Prostate gland (tissue), 2 donors: Measurements from ENCODE around the gene SLIT1. TPM values are rescaled to one million over a fixed set of nuclear protein-coding genes. Genes with fewer than 3 reads are reported as not detected.

ENCODE experiments used
- DNase-seq: peaks from one replicate; pipeline ENCODE4 v3.0.0-alpha.2; 2019; ENCODE audit warnings: low spot score
- H3K27ac ChIP-seq, 2 donors: fragments of 200-600 bp; sonication (generic); 2 replicates each; pipeline ENCODE4 v1.5.1; 2017 to 2019
- H3K27me3 ChIP-seq: fragments of 200-600 bp; sonication (generic); replicated peaks from 2 replicates; pipeline ENCODE4 v1.5.1; 2019; ENCODE audit not compliant: insufficient read depth
- H3K36me3 ChIP-seq, 2 donors: fragments of 200-600 bp; sonication (generic); 1 replicate in 1 of 2; 2 replicates in 1 of 2; pipeline versions ENCODE4 v1.5.1 to v1.8.1; 2017 to 2019
- H3K4me1 ChIP-seq: fragments of 200-600 bp; sonication (generic); replicated peaks from 2 replicates; pipeline ENCODE4 v1.5.1; 2019
- H3K4me3 ChIP-seq, 2 donors: fragments of 200-600 bp; sonication (generic); 2 replicates each; pipeline ENCODE4 v1.5.1; 2017 to 2019
- H3K9me3 ChIP-seq: fragments of 200-600 bp; sonication (generic); 2 replicates; pipeline ENCODE4 v1.5.1; 2017
- CTCF ChIP-seq, 4 experiments: fragments of 200-600 bp in 2 of 4; fragments of 450-650 bp in 2 of 4; sonication (generic) in 2 of 4; IDR thresholded peaks; 1 replicate in 3 of 4; 2 replicates in 1 of 4; pipeline ENCODE4 v1.5.1; 2016 to 2019; ENCODE audit warnings: antibody characterized with exemption in 4 of 4, mild to moderate bottlenecking in 2 of 4, moderate library complexity in 2 of 4
- POLR2A ChIP-seq: fragments of 450-650 bp; IDR thresholded peaks from one replicate; pipeline ENCODE4 v1.6.1; 2016; ENCODE audit warnings: antibody characterized with exemption, mild to moderate bottlenecking
- POLR2AphosphoS5 ChIP-seq: sonication (generic); formaldehyde crosslinking; IDR thresholded peaks from one replicate; pipeline ENCODE4 v1.6.1; 2017; ENCODE audit warnings: antibody characterized with exemption
- WGBS: methylation state at CpG from one replicate; pipeline ENCODE4 v1.1.5; 2018; 5-methylcytosine and 5-hydroxymethylcytosine counted together
- intact Hi-C: fragments of 100-400 bp; cut with DNase I; formaldehyde crosslinking; loops from one replicate; pipeline ENCODE4 v1.14.2; 2022
- total RNA-seq, 2 donors: library from RNA; depleted of rRNA; stranded (reverse); fragments of >200 nt; gene quantifications; one replicate each; pipeline ENCODE4 v1.1.0, GENCODE V29; 2016

Gene SLIT1
- total RNA-seq, 2 donors from 2014 or later = 0.59 to 0.91 TPM

- Histone ChIP-seq H3K36me3 (no peaks in the 10 kb centered on the region), H3K27me3 (no peaks in the 10 kb centered on the region), H3K9me3 (no peaks in the 10 kb centered on the region), H3K27ac (no peak overlapping the region), H3K4me1 (no peaks in the 10 kb centered on the region), H3K4me3 (no peak overlapping the region)
- DNase-seq = no peak
- intact Hi-C loops = no loop called here
- TF ChIP-seq POLR2AphosphoS5 = no peak
- no peak for TF ChIP-seq CTCF (IDR thresholded peaks at IDR 0.05)
- no peak for TF ChIP-seq POLR2A
- 95% methylated on average over 12 of the region's 12 CpGs for WGBS
Measured at GRCh38 chr10:96982149-96982930, 203.4 kb downstream of the SLIT1 start.

GRCh38 chr10:96978621-96979154, 207.1 kb downstream of the SLIT1 start:
- H3K27me3 ChIP-seq = no peaks in the 10 kb centered on the region
- TF ChIP-seq CTCF (IDR thresholded peaks at IDR 0.05) (no peak), POLR2A (no peak), POLR2AphosphoS5 (no peak)
- no peaks in the 10 kb centered on the region for H3K9me3 ChIP-seq
- no peak for DNase-seq
- no peak overlapping the region for H3K4me3 ChIP-seq
- H3K27ac ChIP-seq = no peak overlapping the region
- intact Hi-C loops = no loop called here
- WGBS = 92% methylated on average over 3 of the region's 3 CpGs
- H3K36me3 ChIP-seq = no peaks in the 10 kb centered on the region
- no peaks in the 10 kb centered on the region for H3K4me1 ChIP-seq

- WGBS = 63% methylated on average over 2 of the region's 2 CpGs
- Histone ChIP-seq H3K36me3 (no peaks in the 10 kb centered on the region), H3K4me1 (no peaks in the 10 kb centered on the region), H3K27ac (no peak overlapping the region), H3K27me3 (no peaks in the 10 kb centered on the region), H3K9me3 (no peaks in the 10 kb centered on the region), H3K4me3 (no peak overlapping the region)
- no peak for DNase-seq
- TF ChIP-seq POLR2A (no peak), CTCF (IDR thresholded peaks at IDR 0.05) (no peak), POLR2AphosphoS5 (no peak)
- intact Hi-C loops = no loop called here
Measured at GRCh38 chr10:96975136-96975535, 210.6 kb downstream of the SLIT1 start.

- 72% methylated on average over 5 of the region's 5 CpGs for WGBS
- intact Hi-C loops = no loop called here
Measured at GRCh38 chr10:96973809-96974747, 211.7 kb downstream of the SLIT1 start.

More at GRCh38 chr10:96973809-96974747, 211.7 kb downstream of the SLIT1 start:
- Histone ChIP-seq H3K4me3 (no peak overlapping the region), H3K27ac (no peak overlapping the region), H3K9me3 (no peaks in the 10 kb centered on the region), H3K4me1 (no peaks in the 10 kb centered on the region), H3K36me3 (no peaks in the 10 kb centered on the region), H3K27me3 (no peaks in the 10 kb centered on the region)
- DNase-seq = no peak
- TF ChIP-seq POLR2A (no peak), CTCF (IDR thresholded peaks at IDR 0.05) (no peak), POLR2AphosphoS5 (no peak)
